Forelimb muscle (tissue), 1 donor: ENCODE data around the gene TSSC4. TPM values are rescaled to one million over a fixed set of nuclear protein-coding genes. Genes with fewer than 3 reads are reported as not detected.

Experiments used
- DNase-seq: peaks from one replicate; pipeline ENCODE4 v3.0.0-alpha.2; 2013; ENCODE audit warnings: low read depth
- polyA plus RNA-seq: library from polyadenylated mRNA; unstranded; fragments of 120-200 nt; gene quantifications from one replicate; pipeline ENCODE4 v1.2.1, GENCODE V29; 2013; ENCODE audit not compliant: insufficient read length

TSSC4 gene
- polyA plus RNA-seq, 1 donor: 20.3 TPM

DNA sequence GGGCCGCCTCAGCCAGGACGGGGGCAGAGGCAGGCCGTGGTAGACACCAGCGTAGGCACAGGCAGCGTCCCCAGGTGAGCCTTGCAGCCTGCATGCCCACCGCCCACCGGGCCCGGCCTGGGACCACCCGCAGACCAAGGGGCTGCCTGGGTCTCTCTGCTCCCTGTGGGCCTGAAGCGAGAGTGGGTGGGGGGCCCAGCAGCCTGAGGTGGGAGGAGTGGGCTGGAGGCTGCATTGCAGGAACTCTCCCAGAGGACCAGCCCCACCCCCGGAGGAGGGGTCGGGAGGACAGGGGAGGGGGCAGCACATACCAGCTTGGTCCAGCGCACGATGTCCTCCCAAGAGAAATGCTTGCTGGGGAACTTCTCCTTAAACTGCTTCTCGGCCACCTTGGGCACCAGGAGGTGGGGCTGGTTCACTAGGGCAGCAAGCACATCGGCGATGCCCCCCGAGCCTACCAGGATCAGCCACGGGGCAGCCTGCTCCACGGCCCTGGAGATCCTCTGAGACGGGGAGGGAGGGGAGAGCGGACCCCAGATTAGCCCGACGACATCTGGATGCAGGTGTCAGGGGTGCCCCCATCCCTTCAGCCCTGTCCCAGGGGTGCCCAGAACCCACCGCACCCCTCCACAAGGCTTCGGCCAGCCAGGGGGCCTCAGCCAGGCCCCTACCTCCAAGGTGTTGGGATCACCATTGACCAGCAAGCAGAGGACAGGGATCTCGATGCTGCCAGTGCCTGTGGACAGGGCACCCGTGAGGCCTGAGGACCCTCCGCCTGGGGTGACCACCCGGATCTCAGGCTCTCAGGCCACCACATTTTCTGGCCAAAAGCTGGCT is 17.5 kb downstream of the TSSC4 start:
- no peak for DNase-seq

DNA sequence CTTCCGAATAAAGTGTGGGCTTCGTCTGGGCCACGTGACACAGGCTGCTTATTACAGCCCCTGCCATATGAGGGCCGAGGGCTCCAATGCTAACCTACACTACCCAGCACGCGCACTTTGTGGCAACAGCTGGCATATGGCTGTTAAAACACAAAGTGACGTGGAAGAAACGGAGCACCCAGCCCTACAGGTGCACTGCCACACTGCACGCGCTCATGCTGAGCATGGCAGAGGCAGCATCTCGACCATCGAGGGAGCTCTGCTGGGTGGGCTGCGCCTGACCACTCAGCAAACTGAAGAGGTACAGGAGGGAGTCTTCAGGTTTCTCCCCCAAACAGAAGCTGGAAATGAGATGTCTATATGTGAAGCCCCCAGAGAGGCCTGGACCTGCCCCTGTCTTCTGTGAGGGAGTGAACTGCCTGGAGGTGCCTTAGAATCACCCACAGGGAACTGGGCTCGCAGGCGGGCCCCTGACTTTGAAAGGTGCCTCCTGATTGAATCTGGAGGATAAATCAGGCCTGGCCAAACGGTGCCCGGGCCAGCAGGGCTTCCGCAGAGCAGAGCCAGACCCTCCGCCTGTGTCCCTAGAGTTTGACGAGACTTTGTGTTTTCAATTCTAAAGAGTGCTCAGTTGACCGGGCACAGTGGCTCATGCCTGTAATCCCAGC is 18.3 kb downstream of the TSSC4 start:
- no peak for DNase-seq

DNA sequence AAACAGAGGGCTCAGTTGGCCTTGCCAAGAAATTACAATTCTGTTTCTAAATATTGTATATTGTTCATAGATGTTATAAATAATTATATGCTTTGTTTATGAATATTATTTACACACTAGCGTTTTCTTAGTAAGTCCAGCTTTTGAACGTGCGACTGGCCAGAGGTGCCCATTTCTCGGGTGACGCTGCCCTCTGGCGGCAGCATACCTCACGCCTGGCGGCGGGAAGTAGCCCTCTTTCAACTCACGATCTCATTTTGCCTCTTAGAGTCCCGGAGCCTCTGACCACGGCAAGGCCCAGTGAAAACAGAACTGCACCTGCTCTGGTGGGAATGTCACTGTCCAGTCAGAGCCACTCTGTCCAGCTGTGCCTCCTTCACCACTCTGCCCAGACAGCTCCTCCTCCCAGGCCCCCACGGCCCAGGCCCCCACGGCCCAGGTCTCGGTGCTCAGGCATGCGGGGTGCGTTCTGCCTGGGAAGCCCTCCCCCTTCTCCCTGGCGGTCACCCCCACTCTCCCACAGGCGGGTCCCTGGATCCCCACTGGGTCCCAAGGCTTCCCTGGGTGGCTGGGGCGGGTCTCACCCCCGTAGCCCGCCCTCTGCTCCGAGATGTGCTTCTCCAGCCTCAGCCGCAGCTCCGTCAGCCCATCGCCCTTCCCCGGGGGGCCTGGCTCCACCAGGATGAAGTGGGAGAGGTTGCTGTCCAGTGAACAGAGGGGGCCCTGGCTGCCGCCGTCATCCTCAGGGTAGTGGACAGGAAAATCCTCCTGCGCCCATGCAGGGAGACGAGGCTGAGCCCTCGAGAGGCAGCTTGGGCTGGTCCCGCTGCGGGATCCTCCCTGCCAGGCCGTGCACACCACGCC is 19.3 kb downstream of the TSSC4 start:
- peak; percentile 29 for DNase-seq

- peak; percentile 29 for DNase-seq
These were observed 20.1 kb downstream of the TSSC4 start for GRCh38 chr11:2420502-2421225.

DNA sequence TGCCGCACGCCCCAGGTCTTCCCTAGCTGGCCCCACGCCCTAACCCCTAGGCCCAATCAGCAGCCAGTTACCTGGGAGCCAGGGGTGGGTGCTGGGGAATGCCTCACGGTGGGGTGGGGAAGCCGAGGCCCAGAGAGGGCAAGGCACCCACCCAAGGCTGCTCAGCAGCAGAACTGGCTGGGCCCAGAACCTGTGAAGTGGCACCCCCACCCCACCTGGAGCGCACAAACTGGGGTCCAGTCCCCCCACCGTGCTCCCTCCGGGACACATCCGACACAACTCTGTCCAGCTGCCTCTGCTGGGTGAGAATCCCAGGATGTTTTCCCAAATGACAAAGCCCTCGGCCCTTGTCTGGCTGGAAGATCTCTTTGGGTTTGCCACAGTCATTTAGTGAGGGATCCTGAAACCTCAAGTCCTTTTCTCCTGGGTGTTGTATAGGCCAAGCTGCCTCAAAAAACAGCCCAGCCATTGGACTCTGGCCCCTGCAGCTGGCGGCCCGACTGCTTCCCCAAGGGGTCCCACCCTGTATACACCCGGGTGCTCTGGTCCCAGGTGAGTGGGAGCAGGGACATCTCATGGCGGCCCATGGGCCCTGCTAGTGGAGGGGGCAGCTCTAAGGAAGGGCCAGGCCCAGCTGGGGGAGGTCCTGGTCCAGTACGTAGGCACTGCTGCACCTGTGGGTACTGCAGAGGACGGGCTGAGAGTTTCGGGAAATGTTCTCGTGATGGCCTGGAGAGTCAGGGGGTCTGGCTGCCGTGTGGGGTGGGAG is 20.9 kb downstream of the TSSC4 start:
- DNase-seq: no peak

GRCh38 chr11:2421996-2422395 is 21.4 kb downstream of the TSSC4 start:
- DNase-seq: no peak

DNA sequence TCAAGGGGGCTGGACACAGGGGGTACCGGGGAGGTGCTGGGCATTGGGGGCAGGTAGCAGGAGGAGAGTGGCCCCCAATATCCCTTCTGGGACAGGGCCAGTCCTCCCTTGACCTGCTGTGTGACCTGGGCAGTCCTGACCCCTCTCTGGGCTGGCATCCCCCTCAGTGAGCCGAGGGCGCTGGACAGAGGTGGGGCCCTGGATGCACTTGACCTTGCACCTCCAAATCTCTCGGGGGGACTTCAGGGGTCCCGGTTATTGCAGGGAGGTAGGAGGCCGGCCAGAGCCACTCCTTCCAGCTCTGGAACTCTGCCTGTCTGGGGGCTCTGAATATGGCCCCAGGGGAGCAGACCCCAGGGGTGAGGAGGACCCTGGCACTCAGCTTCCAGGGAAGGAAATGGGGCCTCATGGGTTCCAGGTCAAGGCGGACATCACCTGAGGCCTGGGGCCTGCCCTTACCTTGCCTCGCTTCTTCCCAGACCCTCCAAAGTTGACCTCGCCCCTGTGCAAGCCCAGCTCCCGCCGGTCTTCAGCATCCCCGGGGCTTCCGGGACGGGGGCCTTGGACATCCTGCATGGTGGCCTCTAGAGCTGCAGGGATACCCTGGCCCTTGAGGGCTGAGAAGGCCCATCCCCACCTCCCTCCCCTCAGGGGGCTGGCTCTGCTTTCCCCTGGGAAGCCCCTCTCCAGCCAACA is 22.1 kb downstream of the TSSC4 start:
- DNase-seq: no peak

GRCh38 chr11:2423157-2424025 is 22.8 kb downstream of the TSSC4 start:
- no peak for DNase-seq

- no peak for DNase-seq
These were observed 24.4 kb downstream of the TSSC4 start for GRCh38 chr11:2424811-2425495.

DNA sequence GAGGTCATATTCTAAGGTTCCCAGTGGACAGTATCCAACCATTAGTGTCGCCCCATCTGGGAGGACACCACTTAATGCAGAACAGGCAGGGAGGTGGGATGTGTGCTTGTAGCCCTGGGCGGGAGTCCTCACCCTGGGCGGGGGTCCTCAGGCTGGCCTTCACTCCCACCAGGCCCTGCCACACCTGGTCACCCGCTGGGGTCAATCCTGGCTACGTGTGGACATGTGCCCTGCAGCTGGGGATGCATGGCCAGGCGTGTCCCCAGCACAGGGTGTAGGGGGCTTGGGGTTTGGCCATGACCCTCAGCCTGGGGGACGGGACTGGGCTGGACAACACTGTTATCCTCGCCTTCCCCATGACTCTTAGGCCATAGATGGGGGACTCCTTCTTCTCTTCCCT is 25.0 kb downstream of the TSSC4 start:
- no peak for DNase-seq

- no peak for DNase-seq
These were observed 25.7 kb downstream of the TSSC4 start for GRCh38 chr11:2426221-2426620.

DNA sequence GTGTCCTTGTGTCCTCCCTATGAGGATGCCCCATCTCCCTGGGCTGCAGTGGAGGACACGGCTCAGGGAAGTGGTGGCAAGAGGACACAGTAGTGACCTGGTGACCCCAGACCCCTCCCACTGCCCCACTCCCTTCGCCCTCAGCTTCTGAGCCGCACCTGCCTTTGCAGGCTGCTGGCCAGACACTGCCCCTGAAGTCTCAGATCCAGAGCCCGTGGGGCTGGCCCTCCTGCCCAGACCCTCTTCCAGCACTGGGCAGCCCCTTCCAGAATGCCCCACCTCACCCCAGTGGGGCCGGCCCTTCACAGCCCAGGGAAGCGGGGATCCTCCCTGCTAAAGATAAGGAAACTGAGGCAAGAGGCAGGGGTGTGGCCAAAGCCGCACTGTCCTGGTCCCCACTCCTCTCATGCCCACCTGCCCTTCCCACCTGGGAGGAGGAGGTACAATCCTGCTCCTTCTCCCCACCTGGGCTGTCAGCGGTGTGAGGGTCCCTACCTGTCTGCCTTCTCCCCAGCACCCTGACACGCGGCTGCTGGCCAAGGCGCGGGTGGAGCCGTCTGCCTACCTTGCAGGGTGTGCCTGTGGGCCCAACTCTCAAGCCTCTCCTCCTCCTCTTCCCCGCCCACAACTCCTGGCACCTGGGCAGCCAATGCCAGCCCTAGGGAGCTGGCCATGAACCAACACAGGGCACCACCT is 26.4 kb downstream of the TSSC4 start:
- DNase-seq: no peak

- no peak for DNase-seq
These were observed 27.3 kb downstream of the TSSC4 start for GRCh38 chr11:2427721-2428321.

DNA sequence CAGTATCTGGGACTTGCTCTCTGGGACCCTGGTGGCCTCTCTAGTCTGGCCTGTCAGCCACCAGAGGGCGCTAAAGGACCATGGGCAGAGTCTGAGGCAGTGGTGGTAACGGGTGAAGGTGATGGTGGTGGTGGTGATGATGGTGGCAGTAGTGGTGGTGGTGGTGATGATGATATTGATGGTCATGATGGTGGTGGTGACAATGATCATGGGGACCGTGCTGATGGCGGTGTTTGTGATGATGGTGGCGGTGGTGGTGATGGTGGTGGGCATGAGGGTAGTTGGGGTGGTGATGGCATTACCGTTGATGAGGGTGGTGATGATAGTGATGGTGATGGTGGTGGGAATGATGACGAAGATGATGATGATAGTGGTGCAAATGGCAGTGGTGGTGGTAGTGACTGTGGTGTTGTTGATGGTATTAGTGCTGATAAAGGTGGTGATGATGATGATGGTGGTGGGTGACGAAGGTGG is 27.8 kb downstream of the TSSC4 start:
- DNase-seq: no peak

GRCh38 chr11:2431395-2431794 is 30.8 kb downstream of the TSSC4 start:
- no peak for DNase-seq

GRCh38 chr11:2432171-2432621 is 31.6 kb downstream of the TSSC4 start:
- no peak for DNase-seq

DNA sequence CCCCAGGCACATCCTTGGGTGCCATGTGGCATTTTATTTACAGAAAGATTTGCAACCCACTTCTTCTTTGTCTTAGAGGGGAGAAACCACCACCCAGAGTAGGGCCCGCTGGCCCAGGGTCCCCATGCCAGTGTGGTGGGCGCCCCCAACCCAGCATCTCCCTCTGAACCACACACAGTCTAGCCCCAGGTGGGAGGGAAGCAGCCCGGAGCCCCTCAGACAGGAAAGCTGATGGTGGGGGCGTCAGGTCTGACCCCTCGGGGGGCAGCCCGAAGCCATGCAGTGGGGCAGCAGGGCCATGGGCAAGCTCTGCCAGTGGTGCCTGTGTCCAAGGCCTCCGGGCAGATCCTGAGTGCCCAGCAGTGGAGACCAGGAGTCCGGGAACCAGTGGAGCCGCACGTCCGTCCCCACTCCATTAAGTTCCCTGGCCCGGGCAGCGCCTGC is 32.1 kb downstream of the TSSC4 start:
- no peak for DNase-seq
